GM18873 (cell line): ENCODE measurements around the gene CLIP1.
"Not testable (repeated sequence)": the region's sequence is repeated elsewhere in the genome, so short reads cannot be mapped to it uniquely, and the experiment has no call there.

ENCODE experiments used
- ATAC-seq: cut with Tn5 transposase; IDR thresholded peaks from one replicate; pipeline ENCODE4 v1.9.1; 2021; ENCODE audit warnings: mild to moderate bottlenecking, moderate library complexity, moderate number of reproducible peaks; ENCODE audit not compliant: unreplicated experiment, low FRiP score

CLIP1 gene

GRCh38 chr12:122399592-122400373 lies 22.7 kb downstream of the CLIP1 start:
- ATAC-seq = no peak

- no peak for ATAC-seq
These were observed 23.2 kb downstream of the CLIP1 start for GRCh38 chr12:122399254-122399591.

GRCh38 chr12:122397981-122398380 lies 24.5 kb downstream of the CLIP1 start:
- not testable (repeated sequence) for ATAC-seq

- no peak for ATAC-seq
These were observed 27.1 kb downstream of the CLIP1 start for GRCh38 chr12:122395319-122395718.

- no peak for ATAC-seq
These were observed 27.8 kb downstream of the CLIP1 start for GRCh38 chr12:122394626-122395194.

- ATAC-seq = no peak
These were observed 28.7 kb downstream of the CLIP1 start for GRCh38 chr12:122393817-122394216.

- ATAC-seq = no peak
These were observed 30.1 kb downstream of the CLIP1 start for GRCh38 chr12:122392411-122392810.

- no peak for ATAC-seq
These were observed 32.8 kb downstream of the CLIP1 start for GRCh38 chr12:122389677-122390076.

GRCh38 chr12:122387887-122388286 lies 34.6 kb downstream of the CLIP1 start:
- no peak for ATAC-seq

GRCh38 chr12:122385171-122386016 lies 37.1 kb downstream of the CLIP1 start:
- ATAC-seq = no peak

- no peak for ATAC-seq
These were observed 39.5 kb downstream of the CLIP1 start for GRCh38 chr12:122382919-122383350.

GRCh38 chr12:122381021-122381420 lies 41.4 kb downstream of the CLIP1 start:
- ATAC-seq = no peak

GRCh38 chr12:122376751-122377150 lies 45.7 kb downstream of the CLIP1 start:
- ATAC-seq = not testable (repeated sequence)

- no peak for ATAC-seq
These were observed 47.8 kb downstream of the CLIP1 start for GRCh38 chr12:122374707-122375106.

GRCh38 chr12:122371475-122372045 lies 50.9 kb downstream of the CLIP1 start:
- no peak for ATAC-seq

- no peak for ATAC-seq
These were observed 54.0 kb downstream of the CLIP1 start for GRCh38 chr12:122368361-122369073.

- ATAC-seq = not testable (repeated sequence)
These were observed 54.8 kb downstream of the CLIP1 start for GRCh38 chr12:122367632-122368031.

- no peak for ATAC-seq
These were observed 55.6 kb downstream of the CLIP1 start for GRCh38 chr12:122366685-122367475.

GRCh38 chr12:122365226-122365625 lies 57.2 kb downstream of the CLIP1 start:
- ATAC-seq = not testable (repeated sequence)
